ENCODE measurements around the gene SH3BP4.

DNA sequence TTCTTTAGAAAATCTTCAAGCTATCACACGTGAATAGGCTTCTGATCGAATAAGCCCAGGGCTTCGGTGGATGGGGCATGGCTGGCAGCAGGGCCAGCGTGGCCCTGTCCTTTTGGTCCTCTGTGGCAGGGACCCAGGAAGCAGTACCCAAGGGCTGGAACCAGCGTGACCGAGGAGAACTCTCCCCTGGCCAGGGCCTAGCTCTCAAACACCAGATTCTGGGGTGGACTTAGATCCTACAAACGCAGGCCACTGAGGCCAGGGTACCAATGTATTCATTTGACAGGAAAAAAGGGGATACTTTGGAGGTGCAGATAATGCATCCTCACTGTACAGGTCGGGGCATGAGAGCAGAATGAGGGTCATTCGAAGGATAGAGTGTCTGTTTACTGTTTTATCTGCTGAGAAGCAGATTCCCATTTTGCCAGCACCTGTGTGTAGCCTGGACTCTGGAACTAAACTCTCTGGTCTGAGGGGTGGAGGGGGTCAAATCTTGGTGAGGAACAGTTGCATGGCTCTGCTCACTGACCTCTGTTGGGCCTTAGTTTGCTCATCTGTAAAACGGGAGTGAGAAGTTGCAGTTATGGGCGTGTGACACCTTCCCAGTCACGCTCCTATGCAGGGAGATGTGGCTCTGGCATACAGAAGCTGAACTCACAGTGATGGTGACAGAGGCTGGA lies 51.4 kb downstream of the SH3BP4 start:
- TF ChIP-seq, protein P1, sequence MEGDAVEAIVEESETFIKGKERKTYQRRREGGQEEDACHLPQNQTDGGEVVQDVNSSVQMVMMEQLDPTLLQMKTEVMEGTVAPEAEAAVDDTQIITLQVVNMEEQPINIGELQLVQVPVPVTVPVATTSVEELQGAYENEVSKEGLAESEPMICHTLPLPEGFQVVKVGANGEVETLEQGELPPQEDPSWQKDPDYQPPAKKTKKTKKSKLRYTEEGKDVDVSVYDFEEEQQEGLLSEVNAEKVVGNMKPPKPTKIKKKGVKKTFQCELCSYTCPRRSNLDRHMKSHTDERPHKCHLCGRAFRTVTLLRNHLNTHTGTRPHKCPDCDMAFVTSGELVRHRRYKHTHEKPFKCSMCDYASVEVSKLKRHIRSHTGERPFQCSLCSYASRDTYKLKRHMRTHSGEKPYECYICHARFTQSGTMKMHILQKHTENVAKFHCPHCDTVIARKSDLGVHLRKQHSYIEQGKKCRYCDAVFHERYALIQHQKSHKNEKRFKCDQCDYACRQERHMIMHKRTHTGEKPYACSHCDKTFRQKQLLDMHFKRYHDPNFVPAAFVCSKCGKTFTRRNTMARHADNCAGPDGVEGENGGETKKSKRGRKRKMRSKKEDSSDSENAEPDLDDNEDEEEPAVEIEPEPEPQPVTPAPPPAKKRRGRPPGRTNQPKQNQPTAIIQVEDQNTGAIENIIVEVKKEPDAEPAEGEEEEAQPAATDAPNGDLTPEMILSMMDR (IDR thresholded peaks at IDR 0.05), result no peak
- TF ChIP-seq POLR2AphosphoS5 (IDR thresholded peaks at IDR 0.05), result no peak

All from gastroesophageal sphincter (tissue), 3 donors.